Pancreas (tissue), 10 donors: ENCODE results near the gene DNMT3A. TPM values are rescaled to one million over a fixed set of nuclear protein-coding genes. Genes with fewer than 3 reads are reported as not detected.

Source experiments
- ATAC-seq, 4 donors: fragments of 200-7000 bp; cut with Tn5 transposase; one replicate each; pipeline versions ENCODE4 v1.8.0 to v1.9.1; 2020; ENCODE audit warnings: mild to moderate bottlenecking in 4 of 4, moderate library complexity in 4 of 4
- DNase-seq, 6 donors: peaks; one replicate each; pipeline ENCODE4 v3.0.0-alpha.2; 2020
- FAIRE-seq: peaks from 2 replicates; lab custom pipeline; 2012; peaks lifted over from hg19 to GRCh38; lab: Jason Lieb, UNC
- H3K27ac ChIP-seq, 4 donors: fragments of 200-600 bp; sonication (generic); 1 replicate in 3 of 4; 2 replicates in 1 of 4; pipeline versions ENCODE4 v1.5.0 to v1.8.0; 2020
- H3K27me3 ChIP-seq, 4 donors: fragments of 200-600 bp; one replicate each; pipeline ENCODE4 v1.8.0; 2021
- H3K36me3 ChIP-seq, 3 donors: fragments of 200-600 bp; sonication (generic) in 1 of 3; one replicate each; pipeline versions ENCODE4 v1.5.0 to v1.8.0; 2020 to 2021
- H3K4me1 ChIP-seq, 3 donors: fragments of 200-600 bp; one replicate each; pipeline ENCODE4 v1.8.0; 2021
- H3K4me3 ChIP-seq, 4 donors: fragments of 200-600 bp; sonication (generic) in 2 of 4; one replicate each; pipeline versions ENCODE4 v1.5.0 to v1.8.0; 2020 to 2021
- H3K9me3 ChIP-seq, 4 donors: fragments of 200-600 bp; one replicate each; pipeline ENCODE4 v1.8.0; 2021
- CTCF ChIP-seq, 4 donors: fragments of 200-600 bp; sonication (generic) in 3 of 4; IDR thresholded peaks; one replicate each; pipeline versions ENCODE4 v1.5.0 to v1.8.0; 2021; ENCODE audit warnings: antibody characterized with exemption in 4 of 4
- WGBS, 2 donors: extraction: QIAGEN DNeasy Blood & Tissue Kit; methylation state at CpG; one replicate each; pipeline ENCODE4 v1.1.7; 2013; 5-methylcytosine and 5-hydroxymethylcytosine counted together
- intact Hi-C, 3 donors: fragments of 100-400 bp; cut with DNase I; formaldehyde crosslinking; loops; one replicate each; pipeline versions ENCODE4 v1.11.1 to v1.14.2; 2022
- polyA plus RNA-seq, 2 donors: library from polyadenylated mRNA; stranded (reverse); fragments of 200-250 nt; gene quantifications; one replicate each; pipeline ENCODE4 v1.2.3, GENCODE V29; 2013
- total RNA-seq, 6 donors: library from RNA; stranded (reverse); fragmentation: NEBNext Ultra II Directional in 4 of 6; extraction: Animal tissue kit (Norgen Biotek cat#: 25700) in 4 of 6; gene quantifications; one replicate each; pipeline versions ENCODE4 v1.2.1 to v1.2.4, GENCODE V29; 2021 to 2023
- donor health status: healthy with polysubstance abuse.
- donor health status: DM: no; HTN: no; CAD: no; lungs with moderate emphysema.
- donor health status: DM: no; HTN: no; CAD: no.
- donor health status: control.
- donor health status: control.
- donor health status: Bipolar disorder and iron deficiency.
- donor health status: DM: yes; HTN: yes; CAD: no.
- donor health status: DM: no; HTN: no; CAD: no.
- donor health status: DM: no; HTN: no; CAD: no.
- donor health status: DM: yes; HTN: yes; CAD: no.

The DNMT3A gene
- total and polyA plus RNA-seq, 8 donors = 10.3 to 30.9 (median 17.5) TPM

- intact Hi-C loops = no loop called here
- DNase-seq (no peak), ATAC-seq (no peak), FAIRE-seq (no peak)
- H3K36me3 ChIP-seq = no peaks in the 10 kb centered on the region
- H3K27ac ChIP-seq = peak overlapping the region in 3 of 4 donors; percentile 55 to 65 (median 58)
- H3K4me1 ChIP-seq = peaks cover 3 to 9% (median 9%) of the 10 kb centered on the region in 3 donors
- no peaks in the 10 kb centered on the region for H3K27me3 ChIP-seq
- H3K4me3 ChIP-seq = no peak overlapping the region
- H3K9me3 ChIP-seq = no peaks in the 10 kb centered on the region
- no peak for TF ChIP-seq CTCF (IDR thresholded peaks at IDR 0.05)
- WGBS, 2 donors = 47 to 49% methylated on average over 5 of the region's 5 CpGs
Observed at GRCh38 chr2:25198576-25198975, 143.1 kb downstream of the DNMT3A start.

GRCh38 chr2:25198209-25198525 lies 143.6 kb downstream of the DNMT3A start:
- no peak for FAIRE-seq
- Histone ChIP-seq H3K27me3 (no peaks in the 10 kb centered on the region), H3K4me3 (no peak overlapping the region), H3K4me1 (peaks cover 3 to 9% (median 9%) of the 10 kb centered on the region in 3 donors), H3K27ac (peak overlapping the region; percentile 28 to 65 (median 56)), H3K9me3 (no peaks in the 10 kb centered on the region), H3K36me3 (no peaks in the 10 kb centered on the region)
- ATAC-seq = peak in 1 of 4 donors; percentile 18
- no peak for DNase-seq
- 39 to 64% methylated on average over 4 of the region's 4 CpGs for WGBS, 2 donors
- intact Hi-C loops = no loop called here
- no peak for TF ChIP-seq CTCF (IDR thresholded peaks at IDR 0.05)

GRCh38 chr2:25197336-25198208 lies 144.2 kb downstream of the DNMT3A start:
- 58 to 65% methylated on average over 12 of the region's 12 CpGs for WGBS, 2 donors
- Histone ChIP-seq H3K36me3 (no peaks in the 10 kb centered on the region), H3K9me3 (no peaks in the 10 kb centered on the region), H3K27me3 (no peaks in the 10 kb centered on the region), H3K27ac (peak overlapping the region; percentile 28 to 65 (median 56)), H3K4me3 (no peak overlapping the region), H3K4me1 (peaks cover 3 to 9% (median 9%) of the 10 kb centered on the region in 3 donors)
- FAIRE-seq (no peak), ATAC-seq (no peak), DNase-seq (peak in 2 of 6 donors; percentile 22 to 35)
- intact Hi-C loops = no loop called here
- TF ChIP-seq CTCF (IDR thresholded peaks at IDR 0.05) = no peak

GRCh38 chr2:25194576-25195122 lies 147.1 kb downstream of the DNMT3A start:
- Histone ChIP-seq H3K4me3 (no peak overlapping the region), H3K36me3 (no peaks in the 10 kb centered on the region), H3K9me3 (no peaks in the 10 kb centered on the region), H3K27ac (peak overlapping the region in 1 of 4 donors; percentile 37), H3K27me3 (no peaks in the 10 kb centered on the region), H3K4me1 (peaks cover 3 to 9% (median 9%) of the 10 kb centered on the region in 3 donors)
- 41 to 47% methylated on average over 9 of the region's 9 CpGs for WGBS, 2 donors
- FAIRE-seq (no peak), DNase-seq (peak; percentile 30 to 82 (median 57)), ATAC-seq (peak; percentile 65 to 80 (median 72))
- intact Hi-C loops = no loop called here
- no peak for TF ChIP-seq CTCF (IDR thresholded peaks at IDR 0.05)
